ENCODE data around the gene GON4L.
A peak's percentile ranks its signal among the peaks of the same experiment; 100 is the strongest.
"Not testable (repeated sequence)": the region's sequence is repeated elsewhere in the genome, so short reads cannot be mapped to it uniquely, and the experiment has no call there.

The GON4L gene

DNA sequence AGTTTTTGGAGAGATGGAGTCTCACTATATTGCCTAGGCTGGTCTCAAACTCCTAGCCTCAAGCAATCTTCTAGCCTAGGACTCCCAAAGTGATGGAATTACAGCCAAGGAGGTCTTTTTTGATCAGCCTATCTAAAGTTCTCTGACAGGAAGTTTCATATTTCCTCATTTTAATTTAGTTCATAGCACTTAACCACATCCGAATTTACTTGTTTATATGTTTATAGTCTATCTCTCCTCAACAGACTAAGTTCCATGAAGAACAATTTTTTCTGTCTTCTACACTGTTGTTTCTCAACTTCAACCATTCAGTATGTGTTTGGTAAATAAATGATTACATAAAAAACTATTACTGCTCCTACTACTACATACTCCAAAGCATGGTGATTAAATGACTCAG is 47.9 kb downstream of the GON4L start:
- DNase-seq, result no peak

GRCh38 chr1:155801149-155801548 is 55.9 kb downstream of the GON4L start:
- no peak for DNase-seq

DNA sequence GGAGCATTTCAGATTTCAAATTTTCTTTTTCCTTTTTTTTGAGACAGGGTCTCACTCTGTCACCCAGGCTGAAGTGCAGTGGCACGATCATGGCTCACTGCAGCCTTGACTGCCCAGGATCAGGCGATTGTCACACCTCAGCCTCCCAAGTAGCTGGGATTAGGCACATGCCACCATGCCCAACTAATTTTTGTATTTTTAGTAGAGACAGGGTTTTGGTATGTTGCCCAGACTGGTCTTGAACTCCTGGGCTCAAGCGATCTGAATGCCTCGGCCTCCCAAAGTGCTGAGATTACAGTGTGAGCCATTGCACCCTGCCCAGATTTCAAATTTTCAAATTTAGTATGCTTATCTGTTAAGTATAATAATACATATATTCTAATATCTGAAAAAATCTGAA is 61.4 kb downstream of the GON4L start:
- DNase-seq, result not testable (repeated sequence)

- DNase-seq, result no peak
Measured at GRCh38 chr1:155794605-155795245, 62.3 kb downstream of the GON4L start.

GRCh38 chr1:155793213-155793612 is 63.8 kb downstream of the GON4L start:
- DNase-seq, result no peak

DNA sequence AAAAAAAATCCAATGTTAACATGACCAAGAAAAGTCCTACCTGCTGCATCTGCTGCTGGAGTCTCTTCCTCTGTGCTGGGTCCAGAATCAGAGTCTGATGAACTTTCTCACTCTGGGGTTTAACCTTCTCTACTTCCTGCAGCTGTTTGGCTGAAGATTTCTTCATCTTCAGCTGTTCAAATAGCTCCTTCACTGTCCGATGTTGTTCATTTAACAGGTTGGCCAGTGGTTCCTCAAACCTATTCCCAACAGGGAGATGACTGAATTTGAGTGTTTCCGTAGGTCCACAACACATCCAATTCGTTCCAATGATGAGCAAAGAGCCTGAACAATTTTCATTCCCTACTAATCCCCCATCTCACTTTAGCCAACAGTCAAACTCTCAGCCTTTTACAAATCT is 79.4 kb downstream of the GON4L start:
- DNase-seq, result no peak

- DNase-seq, result no peak
Measured at GRCh38 chr1:155776414-155776813, 80.6 kb downstream of the GON4L start.

DNA sequence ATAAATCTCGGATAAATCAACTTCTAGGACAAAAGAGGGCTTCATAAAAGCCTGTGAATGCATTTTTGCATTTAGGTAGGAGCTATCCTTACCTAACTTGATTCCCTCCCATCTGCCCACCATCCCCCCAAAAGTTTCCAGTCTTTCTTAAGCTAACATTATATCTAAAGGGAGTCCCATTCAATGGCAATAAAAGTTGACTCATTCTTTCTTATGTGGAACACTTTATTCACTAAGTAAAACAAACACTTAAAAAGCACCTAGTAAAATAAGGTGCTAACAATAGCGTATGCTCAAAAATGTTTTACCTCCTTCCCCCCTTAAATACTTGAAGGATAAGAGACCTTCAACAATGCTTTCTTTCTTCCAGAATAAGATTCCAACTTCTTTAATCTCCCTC is 83.8 kb downstream of the GON4L start:
- no peak for DNase-seq

DNA sequence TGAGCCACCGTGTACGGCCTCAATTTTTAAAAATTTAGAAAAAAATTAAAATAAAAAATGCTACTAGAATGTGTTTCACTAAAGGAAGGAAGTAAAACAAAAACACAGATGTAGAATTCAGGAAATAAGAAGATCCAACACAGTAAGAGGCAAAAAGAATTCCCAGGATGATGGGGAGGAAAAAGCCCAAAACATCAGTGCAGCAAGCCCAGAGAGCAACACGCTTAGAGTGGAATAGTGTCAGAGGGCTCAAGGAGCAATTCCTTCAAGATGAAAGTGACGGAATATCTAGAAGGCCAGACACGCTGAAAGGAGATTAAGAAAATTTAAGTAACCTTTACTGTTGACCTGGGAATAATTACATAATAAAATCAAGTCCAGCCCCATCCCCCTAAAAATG is 87.8 kb downstream of the GON4L start:
- no peak for DNase-seq

GRCh38 chr1:155767399-155767989 is 89.5 kb downstream of the GON4L start:
- not testable (repeated sequence) for DNase-seq

DNA sequence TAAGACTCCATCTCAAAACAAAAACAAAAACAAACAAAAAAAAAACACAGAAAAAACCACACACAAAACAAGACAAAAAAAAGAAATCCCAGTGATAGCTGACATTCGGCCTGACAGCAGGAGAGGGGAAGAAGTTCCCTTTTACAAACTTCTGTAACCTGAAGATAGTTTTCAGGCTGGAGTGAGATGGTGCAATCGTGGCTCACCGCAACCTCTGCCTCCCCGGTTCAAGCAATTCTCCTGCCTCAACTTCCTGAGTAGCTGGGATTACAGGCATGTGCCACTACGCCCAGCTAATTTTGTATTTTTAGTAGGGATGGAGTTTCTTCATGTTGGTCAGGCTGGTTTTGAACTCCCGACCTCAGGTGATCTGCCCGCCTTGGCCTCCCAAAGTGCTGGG is 93.0 kb downstream of the GON4L start:
- not testable (repeated sequence) for DNase-seq

DNA sequence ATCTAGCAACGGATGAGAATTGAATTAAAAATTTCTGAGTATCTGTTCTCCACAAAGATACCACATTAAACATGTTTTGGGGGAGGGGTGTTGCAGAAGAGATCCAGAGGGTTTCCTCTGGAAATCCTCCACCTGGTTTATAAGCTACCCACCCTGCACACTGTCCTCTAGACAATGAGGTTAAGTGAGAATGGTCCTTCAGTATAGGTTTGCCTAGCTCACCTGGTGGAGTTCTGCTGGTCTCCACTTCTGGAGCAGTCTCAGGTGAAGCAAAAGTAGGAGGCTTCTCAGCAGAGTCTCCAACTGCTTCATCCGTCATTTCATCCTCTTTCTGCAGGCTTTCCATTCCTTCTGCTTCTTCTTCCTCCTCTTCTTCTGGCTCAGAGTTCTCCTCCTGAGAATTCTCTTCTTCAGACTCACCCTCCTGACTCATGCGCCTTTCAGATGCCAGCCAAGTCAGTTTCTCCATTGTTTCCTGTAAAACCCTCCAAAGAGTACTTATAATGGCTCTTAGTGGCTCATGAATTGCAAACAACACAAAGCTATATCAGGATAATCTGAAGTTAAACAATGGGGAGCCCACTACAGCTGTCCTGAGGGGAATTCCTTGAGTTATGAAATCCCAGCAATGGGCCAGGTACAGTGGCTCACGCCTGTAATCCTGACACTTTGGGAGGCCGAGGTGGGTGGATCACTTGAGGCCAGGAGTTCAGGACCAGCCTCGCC is 93.8 kb downstream of the GON4L start:
- not testable (repeated sequence) for DNase-seq

GRCh38 chr1:155761736-155762405 is 95.1 kb downstream of the GON4L start:
- no peak for DNase-seq

GRCh38 chr1:155760751-155761475 is 96.1 kb downstream of the GON4L start:
- DNase-seq, result no peak

DNA sequence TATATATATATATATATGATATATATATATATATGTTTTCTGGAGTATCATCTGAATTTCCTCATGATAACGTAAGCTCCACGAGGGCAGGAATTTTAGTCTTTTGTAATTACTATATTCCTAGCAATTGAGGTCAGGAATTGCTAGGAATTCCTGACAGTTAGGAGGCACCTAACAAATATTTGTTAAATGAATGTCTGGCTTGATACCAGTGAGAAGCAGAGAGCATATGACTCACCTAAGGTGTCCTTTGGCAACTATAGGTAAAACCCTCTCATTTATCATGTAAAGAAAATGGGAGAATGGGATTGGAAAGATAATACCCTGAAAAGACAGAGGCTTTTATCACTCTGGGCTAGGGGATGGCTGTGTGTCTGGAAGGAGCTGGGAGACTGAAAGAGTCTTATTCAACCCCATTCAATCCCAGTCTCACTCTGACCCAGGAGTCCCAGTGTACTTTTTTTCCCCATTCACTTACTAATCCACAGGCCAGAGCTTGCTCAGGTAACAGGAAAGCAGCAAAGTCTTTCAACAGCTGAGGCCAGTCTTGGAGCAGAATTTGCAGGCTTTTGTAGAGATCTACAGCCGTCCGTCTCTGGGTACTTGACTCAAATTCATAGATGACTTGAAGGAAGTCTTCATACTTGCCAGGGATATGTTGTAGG is 96.9 kb downstream of the GON4L start:
- no peak for DNase-seq

DNA sequence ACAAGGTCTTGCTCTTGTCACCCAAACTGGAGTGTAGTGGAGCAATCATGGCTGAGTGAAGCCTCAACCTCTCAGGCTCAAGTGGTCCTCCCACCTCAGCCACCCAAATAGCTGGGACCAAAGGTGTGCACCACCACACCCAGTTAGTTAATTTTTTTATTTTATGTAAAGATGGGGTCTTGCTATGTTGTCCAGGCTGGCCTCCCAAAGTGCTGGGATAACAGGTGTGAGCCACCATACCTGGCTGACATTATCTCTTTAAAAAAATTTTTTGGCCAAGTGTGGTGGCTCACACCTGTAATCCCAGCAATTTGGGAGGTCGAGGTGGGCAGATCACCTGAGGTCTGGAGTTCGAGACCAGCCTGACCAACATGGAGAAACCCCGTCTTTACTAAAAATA is 98.0 kb downstream of the GON4L start:
- not testable (repeated sequence) for DNase-seq

DNA sequence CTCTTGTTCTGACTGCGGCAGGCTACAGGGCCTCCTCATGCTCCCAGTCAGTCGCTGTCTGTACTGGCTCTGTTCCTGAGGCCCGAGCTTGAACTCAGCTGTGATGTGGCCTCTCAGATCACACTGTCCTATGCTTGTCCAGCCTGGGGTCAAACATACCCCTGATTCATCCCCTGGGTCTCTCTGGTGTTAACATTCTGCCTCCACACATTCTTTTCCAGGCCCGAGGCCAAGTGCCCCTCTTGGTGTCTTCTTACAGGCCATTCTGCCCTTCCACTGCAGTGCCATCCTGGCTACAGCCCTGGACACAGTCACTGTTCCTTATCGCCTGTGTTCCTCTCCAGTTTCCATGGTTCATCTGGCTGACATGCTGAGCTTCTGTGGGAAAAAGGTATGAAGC is 108.9 kb downstream of the GON4L start:
- not testable (repeated sequence) for DNase-seq

GRCh38 chr1:155747586-155747985 is 109.4 kb downstream of the GON4L start:
- DNase-seq, result not testable (repeated sequence)

GRCh38 chr1:155745284-155746228 is 111.5 kb downstream of the GON4L start:
- DNase-seq, result peak; percentile 97

DNA sequence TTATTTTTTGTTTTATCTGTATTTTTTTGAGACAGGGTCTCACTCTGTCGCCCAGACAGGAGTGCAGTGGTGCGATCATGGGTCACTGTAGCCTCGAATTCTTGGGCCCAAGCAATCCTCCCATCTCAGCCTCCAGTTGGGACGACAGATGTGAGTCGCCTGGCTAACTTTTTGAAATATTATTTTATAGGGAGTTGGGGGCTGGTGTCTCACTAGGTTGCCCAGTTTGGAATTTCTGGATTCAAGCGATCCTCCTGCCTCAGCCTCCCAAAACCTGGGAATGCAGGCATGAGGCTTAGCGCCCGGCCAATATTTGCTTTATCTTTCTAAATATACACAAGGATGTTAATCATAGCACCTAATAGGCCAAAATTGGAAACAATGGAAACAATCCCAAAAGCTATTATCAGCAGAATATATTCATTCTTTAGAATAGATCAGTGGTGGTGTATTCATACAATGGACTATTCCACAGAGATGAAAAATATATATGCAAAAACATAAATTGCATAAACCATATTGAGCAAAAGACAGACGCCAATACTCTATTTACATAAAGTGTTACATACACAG is 112.2 kb downstream of the GON4L start:
- DNase-seq, result no peak

DNA sequence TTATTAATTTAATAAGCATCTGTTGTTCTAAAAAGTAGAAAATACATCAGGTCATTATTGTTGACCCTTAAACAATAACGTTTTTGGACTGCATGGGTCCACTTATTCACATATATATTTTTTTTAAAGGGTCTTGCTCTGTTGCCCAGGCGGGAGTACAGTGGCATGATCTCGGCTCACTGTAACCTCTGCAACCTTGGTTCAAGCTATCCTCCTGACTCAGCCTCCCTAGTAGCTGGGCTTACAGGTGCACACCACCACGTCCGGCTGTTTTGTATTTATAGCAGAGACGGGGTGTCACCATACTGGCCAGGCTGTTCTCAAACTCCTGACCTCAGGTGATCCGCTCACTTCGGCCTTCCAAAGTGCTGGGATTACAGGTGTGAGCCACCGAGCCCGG is 115.1 kb downstream of the GON4L start:
- DNase-seq, result no peak

All from NCI-H1092 treated with DMSO at 0.1 percent for 48 hours (cell line).